ENCODE results near the gene PSME1.
A peak's percentile ranks its signal among the peaks of the same experiment; 100 is the strongest.

PSME1 gene

DNA sequence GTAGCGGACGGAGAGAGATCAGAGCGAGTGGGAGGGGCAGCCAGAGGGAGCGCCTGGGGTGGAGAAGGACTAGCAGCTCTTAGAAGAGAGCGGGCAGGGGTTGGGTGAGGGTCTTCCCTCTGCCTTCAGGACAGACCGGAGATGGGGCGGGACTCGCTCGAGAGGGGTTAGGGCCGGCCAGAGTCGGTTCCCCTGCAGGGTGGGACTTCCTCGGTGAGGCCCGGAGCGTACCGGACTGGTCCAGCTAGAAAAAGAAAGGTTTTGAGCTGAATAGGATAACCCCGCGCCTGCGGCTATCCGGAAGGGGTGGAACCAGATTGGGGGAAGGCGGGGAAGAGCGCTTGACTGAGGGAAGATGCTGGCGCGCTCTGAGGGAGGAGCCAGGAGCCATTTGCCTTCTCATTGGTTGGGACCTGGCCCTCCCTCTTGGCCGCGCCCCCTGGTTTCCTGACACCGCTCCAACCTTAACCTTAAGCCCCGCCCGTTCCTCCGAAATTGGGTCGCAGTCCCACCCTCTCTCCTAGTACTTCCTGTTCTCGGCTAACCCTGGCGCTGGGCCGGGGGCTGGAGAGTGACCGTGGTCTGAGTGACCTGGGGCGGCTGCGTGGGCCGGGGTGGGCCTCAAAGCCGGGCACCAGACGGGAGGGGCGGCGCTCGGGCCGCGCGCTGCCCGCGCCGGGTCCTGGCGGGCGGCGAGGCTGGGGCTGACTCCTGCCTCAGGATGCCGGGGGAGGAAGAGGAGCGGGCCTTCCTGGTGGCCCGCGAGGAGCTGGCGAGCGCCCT lies 11.2 kb downstream of the PSME1 start, which contains the start of gene RNF31:
Gene RNF31 (plus strand): TSS at position 521 of the 783 bp plus-strand sequence. CDS start 201 bp downstream, at position 722.
- DNase-seq (ENCODE audit: low read depth in 3 of 3): peak; percentile 95 to 99 (median 97)

DNA sequence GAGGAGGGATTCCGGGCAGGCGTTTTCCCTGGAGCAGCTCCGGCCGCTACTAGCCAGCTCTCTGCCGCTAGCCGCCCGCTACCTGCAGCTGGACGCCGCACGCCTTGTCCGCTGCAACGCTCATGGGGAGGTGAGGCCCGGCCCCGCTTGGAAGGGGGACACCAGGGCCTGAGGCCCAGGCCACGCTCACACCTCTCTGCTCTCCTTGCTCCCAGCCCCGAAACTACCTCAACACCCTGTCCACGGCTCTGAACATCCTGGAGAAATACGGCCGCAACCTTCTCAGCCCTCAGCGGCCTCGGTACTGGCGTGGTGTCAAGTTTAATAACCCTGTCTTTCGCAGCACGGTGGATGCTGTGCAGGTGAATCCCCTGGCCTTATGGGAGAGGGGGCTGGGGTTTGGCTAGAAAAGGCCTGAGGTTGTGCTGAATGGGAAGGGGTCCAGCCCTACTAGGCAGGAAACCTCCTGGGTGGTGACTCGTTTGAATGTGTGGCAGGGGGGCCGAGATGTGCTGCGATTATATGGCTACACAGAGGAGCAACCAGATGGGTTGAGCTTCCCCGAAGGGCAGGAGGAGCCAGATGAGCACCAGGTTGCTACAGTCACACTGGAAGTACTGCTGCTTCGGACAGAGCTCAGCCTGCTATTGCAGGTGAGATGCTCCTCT lies 11.9 kb downstream of the PSME1 start:
- no peak for DNase-seq (ENCODE audit: low read depth in 3 of 3)

DNA sequence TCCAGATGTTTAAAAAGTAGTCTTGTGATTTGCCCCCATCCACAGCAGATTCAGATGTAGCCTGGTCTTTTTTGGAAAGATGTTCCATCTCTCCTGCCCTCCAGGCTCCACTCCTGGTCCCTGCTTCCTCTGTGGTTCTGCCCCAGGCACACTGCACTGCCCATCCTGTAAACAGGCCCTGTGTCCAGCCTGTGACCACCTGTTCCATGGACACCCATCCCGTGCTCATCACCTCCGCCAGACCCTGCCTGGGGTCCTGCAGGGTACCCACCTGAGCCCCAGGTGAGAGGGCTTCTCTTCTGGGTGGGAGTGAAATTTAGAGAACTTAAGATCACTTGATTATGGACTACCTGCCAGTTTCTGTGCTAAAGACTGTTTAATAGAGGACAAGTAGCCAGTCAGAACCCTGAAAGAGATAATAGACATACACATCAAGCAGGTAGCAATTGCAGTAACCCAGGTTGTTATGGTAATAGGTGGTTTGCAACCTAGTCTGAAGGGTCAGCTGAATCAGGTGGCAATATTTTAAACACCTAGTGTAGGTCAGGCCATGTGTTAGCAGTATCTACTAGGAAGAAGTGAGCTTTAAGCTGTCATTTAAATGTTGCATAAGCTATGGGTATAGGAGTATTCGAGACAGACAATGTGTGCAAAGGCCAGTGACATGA lies 13.4 kb downstream of the PSME1 start:
- no peak for DNase-seq (ENCODE audit: low read depth in 3 of 3)

DNA sequence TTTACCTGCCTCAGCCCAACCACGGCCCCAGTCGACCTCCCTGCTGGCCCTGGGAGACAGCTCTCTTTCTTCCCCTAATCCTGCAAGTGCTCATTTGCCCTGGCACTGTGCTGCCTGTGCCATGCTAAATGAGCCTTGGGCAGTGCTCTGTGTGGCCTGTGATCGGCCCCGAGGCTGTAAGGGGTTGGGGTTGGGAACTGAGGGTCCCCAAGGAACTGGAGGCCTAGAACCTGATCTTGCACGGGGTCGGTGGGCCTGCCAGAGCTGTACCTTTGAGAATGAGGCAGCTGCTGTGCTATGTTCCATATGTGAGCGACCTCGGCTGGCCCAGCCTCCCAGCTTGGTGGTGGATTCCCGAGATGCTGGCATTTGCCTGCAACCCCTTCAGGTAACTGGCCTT lies 14.1 kb downstream of the PSME1 start:
- DNase-seq (ENCODE audit: low read depth in 3 of 3): no peak

DNA sequence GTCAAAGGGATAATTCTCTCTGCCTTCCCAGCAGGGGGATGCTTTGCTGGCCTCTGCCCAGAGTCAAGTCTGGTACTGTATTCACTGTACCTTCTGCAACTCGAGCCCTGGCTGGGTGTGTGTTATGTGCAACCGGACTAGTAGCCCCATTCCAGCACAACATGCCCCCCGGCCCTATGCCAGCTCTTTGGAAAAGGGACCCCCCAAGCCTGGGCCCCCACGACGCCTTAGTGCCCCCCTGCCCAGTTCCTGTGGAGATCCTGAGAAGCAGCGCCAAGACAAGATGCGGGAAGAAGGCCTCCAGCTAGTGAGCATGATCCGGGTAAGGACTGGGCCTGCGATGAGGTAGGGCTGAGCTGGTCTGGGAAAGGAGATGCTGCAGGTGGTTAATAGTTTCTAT lies 14.6 kb downstream of the PSME1 start:
- DNase-seq (ENCODE audit: low read depth in 3 of 3): no peak

DNA sequence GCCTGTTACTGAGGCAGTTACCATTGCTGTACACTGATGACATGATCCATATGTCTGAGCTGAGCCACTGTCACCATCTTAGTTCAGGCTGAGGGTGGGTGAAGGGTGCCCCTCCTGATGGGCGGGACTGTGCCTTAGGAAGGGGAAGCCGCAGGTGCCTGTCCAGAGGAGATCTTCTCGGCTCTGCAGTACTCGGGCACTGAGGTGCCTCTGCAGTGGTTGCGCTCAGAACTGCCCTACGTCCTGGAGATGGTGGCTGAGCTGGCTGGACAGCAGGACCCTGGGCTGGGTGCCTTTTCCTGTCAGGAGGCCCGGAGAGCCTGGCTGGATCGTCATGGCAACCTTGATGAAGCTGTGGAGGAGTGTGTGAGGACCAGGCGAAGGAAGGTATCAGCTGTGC lies 15.0 kb downstream of the PSME1 start:
- no peak for DNase-seq (ENCODE audit: low read depth in 3 of 3)

DNA sequence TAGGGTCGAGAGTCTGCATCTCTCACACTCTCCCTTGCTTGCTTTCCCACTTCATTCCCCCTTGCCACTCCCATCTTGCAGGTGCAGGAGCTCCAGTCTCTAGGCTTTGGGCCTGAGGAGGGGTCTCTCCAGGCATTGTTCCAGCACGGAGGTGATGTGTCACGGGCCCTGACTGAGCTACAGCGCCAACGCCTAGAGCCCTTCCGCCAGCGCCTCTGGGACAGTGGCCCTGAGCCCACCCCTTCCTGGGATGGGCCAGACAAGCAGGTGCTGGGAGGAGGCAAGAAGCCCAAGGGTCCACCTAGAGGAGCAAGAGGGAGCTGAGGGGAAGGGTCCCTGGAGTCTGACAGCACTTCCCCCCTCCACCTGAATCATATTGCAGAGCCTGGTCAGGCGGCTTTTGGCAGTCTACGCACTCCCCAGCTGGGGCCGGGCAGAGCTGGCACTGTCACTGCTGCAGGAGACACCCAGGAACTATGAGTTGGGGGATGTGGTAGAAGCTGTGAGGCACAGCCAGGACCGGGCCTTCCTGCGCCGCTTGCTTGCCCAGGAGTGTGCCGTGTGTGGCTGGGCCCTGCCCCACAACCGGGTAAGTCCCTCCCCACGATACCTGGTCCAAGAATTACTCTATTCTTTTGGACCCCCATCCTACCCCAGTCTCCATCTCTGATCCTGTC lies 15.5 kb downstream of the PSME1 start:
- DNase-seq (ENCODE audit: low read depth in 3 of 3): no peak

DNA sequence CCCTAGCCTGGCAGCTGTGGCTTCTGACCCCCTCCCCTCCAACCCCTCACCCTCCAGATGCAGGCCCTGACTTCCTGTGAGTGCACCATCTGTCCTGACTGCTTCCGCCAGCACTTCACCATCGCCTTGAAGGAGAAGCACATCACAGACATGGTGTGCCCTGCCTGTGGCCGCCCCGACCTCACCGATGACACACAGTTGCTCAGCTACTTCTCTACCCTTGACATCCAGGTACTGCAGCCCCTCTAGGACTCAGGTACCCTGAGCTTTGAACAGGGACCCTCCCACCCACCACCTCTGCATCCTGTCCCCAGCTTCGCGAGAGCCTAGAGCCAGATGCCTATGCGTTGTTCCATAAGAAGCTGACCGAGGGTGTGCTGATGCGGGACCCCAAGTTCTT lies 19.1 kb downstream of the PSME1 start:
- DNase-seq (ENCODE audit: low read depth in 3 of 3): no peak

DNA sequence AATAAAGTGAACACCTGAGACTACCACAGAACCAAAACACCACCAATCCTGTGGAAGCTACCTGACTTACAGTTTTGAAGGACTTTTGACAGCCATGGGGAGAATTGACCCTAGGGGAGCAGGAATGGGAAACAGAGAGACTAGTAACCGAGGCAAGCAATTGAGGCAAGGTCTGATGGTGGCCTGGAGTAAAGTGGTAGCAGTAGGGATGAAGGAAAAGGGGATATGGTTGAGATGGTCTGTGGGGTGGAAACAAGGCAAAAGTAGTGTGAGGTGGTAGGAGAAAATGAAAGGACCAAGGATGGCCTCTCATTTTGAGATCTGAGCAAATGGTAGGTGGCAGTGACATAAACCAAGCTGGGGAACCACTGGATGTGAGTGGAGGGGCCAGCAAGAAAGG lies 20.8 kb downstream of the PSME1 start:
- no peak for DNase-seq (ENCODE audit: low read depth in 3 of 3)

DNA sequence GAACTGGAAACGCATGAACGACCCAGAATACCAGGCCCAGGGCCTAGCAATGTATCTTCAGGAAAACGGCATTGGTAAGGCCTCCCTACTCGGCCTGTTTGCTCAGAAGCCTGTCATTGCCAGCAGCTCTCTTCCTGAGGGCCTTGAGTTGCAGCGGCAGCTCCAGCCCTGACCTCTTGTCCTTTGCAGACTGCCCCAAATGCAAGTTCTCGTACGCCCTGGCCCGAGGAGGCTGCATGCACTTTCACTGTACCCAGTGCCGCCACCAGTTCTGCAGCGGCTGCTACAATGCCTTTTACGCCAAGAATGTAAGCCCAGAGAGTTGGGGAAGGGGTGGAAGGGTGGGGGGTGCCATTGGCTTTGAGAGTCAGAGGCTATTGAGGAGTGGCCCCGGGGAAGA lies 21.3 kb downstream of the PSME1 start:
- DNase-seq (ENCODE audit: low read depth in 3 of 3): no peak

DNA sequence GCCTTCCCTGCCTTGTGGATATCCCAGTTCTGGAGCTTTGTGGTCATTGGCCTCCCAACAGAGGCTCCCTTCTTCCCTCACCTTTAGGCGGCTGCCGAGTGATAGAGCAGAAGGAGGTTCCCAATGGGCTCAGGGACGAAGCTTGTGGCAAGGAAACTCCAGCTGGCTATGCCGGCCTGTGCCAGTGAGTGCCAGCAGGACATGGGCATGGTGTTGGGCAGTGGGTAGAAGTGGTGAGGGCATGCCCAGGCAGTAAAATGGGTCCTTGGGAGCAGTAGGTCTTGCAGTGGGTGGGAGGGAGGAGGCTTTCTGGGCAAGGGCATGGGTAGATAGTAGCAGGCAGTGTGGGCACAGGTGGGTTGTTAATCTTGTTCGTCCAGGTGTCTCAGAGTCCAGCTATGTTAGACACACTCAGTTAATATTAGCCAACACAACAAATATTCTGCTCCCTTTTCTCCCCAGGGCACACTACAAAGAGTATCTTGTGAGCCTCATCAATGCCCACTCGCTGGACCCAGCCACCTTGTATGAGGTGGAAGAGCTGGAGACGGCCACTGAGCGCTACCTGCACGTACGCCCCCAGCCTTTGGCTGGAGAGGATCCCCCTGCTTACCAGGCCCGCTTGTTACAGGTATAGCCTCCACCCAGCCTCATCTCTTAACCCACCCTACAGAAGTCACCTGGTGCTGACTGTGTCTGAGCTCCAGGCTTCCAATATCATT lies 23.9 kb downstream of the PSME1 start:
- no peak for DNase-seq (ENCODE audit: low read depth in 3 of 3)

DNA sequence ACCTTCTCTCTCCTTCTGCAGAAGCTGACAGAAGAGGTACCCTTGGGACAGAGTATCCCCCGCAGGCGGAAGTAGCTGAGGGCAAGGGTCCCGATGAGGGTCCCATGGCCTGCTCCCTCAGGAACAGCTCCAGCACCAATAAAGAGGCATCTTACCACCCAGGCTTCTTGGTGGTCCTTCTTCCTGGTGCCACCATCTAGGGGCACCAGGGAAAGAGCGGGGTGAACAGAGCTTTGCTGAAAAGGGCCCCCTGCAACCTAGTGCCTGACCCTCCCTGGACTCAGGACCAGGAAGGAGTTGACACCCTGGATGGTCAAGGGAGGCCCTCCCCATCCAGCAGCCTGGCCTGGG lies 24.5 kb downstream of the PSME1 start:
- no peak for DNase-seq (ENCODE audit: low read depth in 3 of 3)

DNA sequence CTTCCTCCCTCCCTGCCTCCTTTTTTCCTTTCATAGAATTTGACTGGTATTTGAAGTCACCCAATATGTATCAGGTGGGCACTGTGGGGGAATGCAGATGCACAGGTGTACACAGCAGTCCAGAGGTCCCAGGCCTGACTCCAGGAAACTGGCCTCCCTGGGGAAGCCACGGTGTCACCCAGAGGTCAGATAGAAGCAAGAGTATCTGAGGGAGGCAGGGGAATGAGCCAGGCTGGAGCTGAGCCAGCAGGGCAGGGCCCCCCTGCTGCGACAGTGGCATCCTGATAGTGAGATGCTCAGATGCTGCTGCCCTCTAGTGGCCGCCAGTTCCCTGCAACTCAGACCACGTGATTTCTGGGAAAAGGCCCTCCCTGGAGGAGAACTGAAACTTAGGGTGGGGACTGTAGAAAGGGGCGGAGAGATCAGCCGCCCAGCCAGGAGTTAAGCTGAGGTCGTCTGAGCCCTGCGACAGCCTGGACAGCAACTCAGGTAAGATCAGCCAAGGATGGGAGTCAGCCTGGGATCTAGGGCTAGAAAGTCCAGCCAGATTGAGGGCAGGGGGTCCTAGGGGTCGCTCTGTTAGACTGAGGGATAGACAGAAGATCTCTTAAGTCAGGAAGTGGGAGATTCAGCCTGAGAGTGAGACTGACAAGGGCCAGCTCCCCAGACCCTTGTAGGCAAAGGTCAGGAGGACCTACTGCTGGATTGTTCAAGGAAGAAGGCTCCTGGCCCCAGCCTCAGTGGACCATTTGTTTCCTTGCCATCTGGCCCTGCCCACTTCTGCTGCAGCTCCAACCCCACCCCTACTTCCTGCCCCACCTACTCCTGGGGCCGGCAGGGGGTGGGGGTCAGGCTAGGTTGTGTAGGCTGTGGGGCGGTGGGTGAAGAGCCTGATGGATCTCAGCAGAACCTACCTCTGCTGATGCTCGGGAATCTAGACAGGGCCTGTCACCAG lies 25.1 kb downstream of the PSME1 start, which contains the start of gene IRF9:
Gene IRF9 (plus strand): TSS at position 416 of the 955 bp plus-strand sequence. CDS start 880 bp downstream, outside the sequence.
- DNase-seq (ENCODE audit: low read depth in 3 of 3): peak; percentile 96 to 100 (median 97)

DNA sequence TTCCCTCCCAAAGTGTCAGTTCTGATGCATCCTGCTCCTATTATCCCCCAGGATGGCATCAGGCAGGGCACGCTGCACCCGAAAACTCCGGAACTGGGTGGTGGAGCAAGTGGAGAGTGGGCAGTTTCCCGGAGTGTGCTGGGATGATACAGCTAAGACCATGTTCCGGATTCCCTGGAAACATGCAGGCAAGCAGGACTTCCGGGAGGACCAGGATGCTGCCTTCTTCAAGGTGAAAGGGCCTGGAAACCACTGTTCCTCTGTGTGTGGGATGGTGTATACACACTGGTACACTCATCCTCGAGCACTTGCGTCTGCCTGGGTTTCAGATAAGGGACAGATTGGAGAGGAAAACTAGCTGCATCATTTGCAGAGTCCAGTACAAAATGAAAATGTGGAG lies 26.1 kb downstream of the PSME1 start:
- DNase-seq (ENCODE audit: low read depth in 3 of 3): peak in 1 of 3 donors; percentile 18

DNA sequence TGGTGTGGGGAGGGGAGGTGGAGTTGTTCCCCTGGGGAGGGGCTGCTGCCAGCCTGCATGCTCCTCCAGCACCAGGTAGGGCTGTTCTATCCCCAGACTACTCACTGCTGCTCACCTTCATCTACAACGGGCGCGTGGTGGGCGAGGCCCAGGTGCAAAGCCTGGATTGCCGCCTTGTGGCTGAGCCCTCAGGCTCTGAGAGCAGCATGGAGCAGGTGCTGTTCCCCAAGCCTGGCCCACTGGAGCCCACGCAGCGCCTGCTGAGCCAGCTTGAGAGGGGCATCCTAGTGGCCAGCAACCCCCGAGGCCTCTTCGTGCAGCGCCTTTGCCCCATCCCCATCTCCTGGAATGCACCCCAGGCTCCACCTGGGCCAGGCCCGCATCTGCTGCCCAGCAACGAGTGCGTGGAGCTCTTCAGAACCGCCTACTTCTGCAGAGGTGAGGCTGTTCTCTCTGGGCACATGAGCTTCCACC lies 28.6 kb downstream of the PSME1 start:
- no peak for DNase-seq (ENCODE audit: low read depth in 3 of 3)

DNA sequence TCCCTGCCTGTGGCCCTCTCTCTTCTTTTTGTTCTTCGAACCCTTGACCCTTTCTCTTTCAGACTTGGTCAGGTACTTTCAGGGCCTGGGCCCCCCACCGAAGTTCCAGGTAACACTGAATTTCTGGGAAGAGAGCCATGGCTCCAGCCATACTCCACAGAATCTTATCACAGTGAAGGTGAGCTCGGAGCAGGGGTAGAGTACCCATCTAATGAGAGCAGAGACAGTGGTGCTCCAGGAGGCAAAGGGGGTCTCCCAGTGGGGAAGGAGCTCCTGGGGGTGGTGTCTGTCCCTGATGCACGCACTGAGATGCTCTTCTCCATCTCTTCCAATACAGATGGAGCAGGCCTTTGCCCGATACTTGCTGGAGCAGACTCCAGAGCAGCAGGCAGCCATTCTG lies 29.8 kb downstream of the PSME1 start:
- DNase-seq (ENCODE audit: low read depth in 3 of 3): no peak

DNA sequence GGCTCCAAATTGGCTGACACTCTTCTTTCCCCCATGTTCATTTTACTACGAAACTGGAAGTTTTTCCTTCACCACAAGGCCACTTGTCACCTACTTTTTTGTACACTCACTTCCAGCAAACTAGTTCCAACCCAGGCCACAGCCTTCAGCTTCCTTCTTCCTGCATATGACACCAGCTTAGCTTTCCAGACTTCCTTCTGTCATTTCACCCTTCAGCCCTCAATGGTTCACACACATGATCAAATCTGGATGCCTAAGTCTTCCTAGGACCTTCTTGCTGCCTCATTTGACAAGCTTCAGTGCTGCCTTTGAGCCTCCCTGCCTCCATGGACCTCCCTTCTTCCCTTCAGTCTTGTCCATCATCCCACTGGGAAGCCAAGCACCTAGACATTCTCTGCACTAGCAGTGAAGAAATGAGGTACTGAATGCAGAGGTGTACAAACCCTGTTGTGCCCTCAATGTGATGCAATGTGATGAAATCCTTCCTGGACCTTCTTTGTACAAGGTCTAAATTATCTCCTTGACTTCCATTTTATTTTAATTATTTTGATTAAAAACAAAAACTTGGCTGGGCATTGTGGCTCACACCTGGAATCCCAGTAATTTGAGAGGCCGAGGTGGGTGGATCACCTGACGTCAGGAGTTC lies 31.6 kb downstream of the PSME1 start:
- DNase-seq (ENCODE audit: low read depth in 3 of 3): no peak

DNA sequence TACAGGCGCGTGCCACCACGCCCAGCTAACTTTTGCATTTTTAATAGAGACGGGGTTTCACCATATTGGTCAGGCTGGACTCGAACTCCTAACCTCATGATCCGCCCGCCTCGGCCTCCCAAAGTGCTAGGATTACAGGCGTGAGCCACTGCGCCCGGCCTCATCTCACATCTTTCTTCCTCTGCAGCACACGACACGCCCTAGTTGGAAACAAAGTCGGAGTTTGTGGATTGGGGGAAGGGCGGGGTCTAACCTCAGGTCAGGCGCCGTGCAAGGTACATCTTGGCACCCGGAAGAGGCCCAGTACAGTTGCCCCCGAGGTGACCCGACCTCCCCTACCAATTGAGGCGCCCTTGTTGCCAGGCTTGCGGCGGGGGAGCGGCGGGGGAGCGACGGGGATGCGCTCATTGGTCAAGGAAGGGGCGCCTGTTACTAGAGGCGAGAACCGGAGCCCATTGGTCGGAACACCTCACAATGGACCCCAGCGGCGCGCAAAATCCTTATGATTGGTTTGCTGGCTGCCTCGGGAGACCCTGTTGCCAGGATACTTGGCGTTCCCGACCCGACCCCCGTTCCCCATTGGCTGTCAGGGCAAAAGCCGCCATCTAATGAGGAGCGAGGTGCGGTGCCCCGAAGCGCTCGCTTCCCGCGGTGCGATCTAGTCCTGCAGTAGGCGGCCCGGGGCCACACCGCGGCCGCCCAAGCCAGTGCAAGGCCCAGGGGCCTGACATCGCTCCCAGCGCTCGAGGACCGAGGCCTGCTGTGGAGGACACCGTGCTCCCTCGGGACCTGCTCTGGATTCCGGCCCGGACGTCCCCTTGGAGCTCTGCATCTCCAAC lies 35.6 kb downstream of the PSME1 start, which contains the start of gene REC8:
Gene REC8 (plus strand): TSS at position 659 of the 839 bp plus-strand sequence. CDS start 473 bp downstream, outside the sequence.
- peak; percentile 42 to 62 (median 46) for DNase-seq (ENCODE audit: low read depth in 3 of 3)
